Activated CD8-positive, alpha-beta memory T cell treated with anti-CD3 and anti-CD28 coated beads for 4 hours (primary cell): ENCODE data around the gene PRRT4.

Source experiments
- DNase-seq, 2 donors: peaks; one replicate each; pipeline ENCODE4 v3.0.0-alpha.2; 2020; ENCODE audit warnings: low read depth in 2 of 2

Gene PRRT4

GRCh38 chr7:128376077-128376476, 14.6 kb upstream of the PRRT4 start:
- no peak for DNase-seq

- no peak for DNase-seq
These were observed 12.6 kb upstream of the PRRT4 start for GRCh38 chr7:128374041-128374440.

GRCh38 chr7:128373606-128374005, 12.1 kb upstream of the PRRT4 start:
- DNase-seq = no peak

- no peak for DNase-seq
These were observed 9.0 kb upstream of the PRRT4 start for GRCh38 chr7:128370491-128370890.

- DNase-seq = no peak
These were observed 5.5 kb upstream of the PRRT4 start for GRCh38 chr7:128366986-128367385.

GRCh38 chr7:128366300-128366699, 4.8 kb upstream of the PRRT4 start:
- DNase-seq = no peak

GRCh38 chr7:128365432-128365831, 3.9 kb upstream of the PRRT4 start:
- no peak for DNase-seq

GRCh38 chr7:128364166-128364870, 2.8 kb upstream of the PRRT4 start:
- no peak for DNase-seq

GRCh38 chr7:128363261-128363721, 1.8 kb upstream of the PRRT4 start:
- DNase-seq = no peak

- no peak for DNase-seq
These were observed 1.2 kb upstream of the PRRT4 start for GRCh38 chr7:128362670-128363069.

GRCh38 chr7:128360359-128360678, 1.2 kb downstream of the PRRT4 start:
- DNase-seq = no peak

GRCh38 chr7:128359939-128360338, 1.6 kb downstream of the PRRT4 start:
- no peak for DNase-seq

GRCh38 chr7:128359336-128359735, 2.2 kb downstream of the PRRT4 start:
- DNase-seq = no peak

GRCh38 chr7:128358233-128358632, 3.3 kb downstream of the PRRT4 start:
- DNase-seq = no peak

- no peak for DNase-seq
These were observed 4.3 kb downstream of the PRRT4 start for GRCh38 chr7:128357217-128357613.

GRCh38 chr7:128356546-128357216, 4.8 kb downstream of the PRRT4 start:
- DNase-seq = no peak

GRCh38 chr7:128353610-128354009, 7.9 kb downstream of the PRRT4 start:
- no peak for DNase-seq

GRCh38 chr7:128353189-128353588, 8.3 kb downstream of the PRRT4 start:
- no peak for DNase-seq

GRCh38 chr7:128352636-128353035, 8.9 kb downstream of the PRRT4 start:
- DNase-seq = no peak

- DNase-seq = no peak
These were observed 9.3 kb downstream of the PRRT4 start for GRCh38 chr7:128352153-128352537.

- no peak for DNase-seq
These were observed 10.0 kb downstream of the PRRT4 start for GRCh38 chr7:128351296-128352152.

GRCh38 chr7:128350708-128351295, 10.7 kb downstream of the PRRT4 start:
- DNase-seq = no peak
